Activated naive CD8-positive, alpha-beta T cell (primary cell): Measurements from ENCODE around the gene STX11.

Experiments
- H3K27ac Mint-ChIP-seq: one replicate; pipeline ENCODE4 v1.8.0; 2021; ENCODE audit warnings: mixed read lengths
- H3K27me3 Mint-ChIP-seq: one replicate; pipeline ENCODE4 v1.8.0; 2021; ENCODE audit warnings: mixed read lengths
- H3K36me3 Mint-ChIP-seq: one replicate; pipeline ENCODE4 v1.8.0; 2021; ENCODE audit warnings: mixed read lengths
- H3K4me1 Mint-ChIP-seq: one replicate; pipeline ENCODE4 v1.8.0; 2021; ENCODE audit warnings: low read depth, mixed read lengths
- H3K4me3 Mint-ChIP-seq: one replicate; pipeline ENCODE4 v1.8.0; 2021; ENCODE audit warnings: mild to moderate bottlenecking, mixed read lengths
- H3K9me3 Mint-ChIP-seq: one replicate; pipeline ENCODE4 v1.8.0; 2021; ENCODE audit warnings: low read depth, mixed read lengths

STX11 gene

DNA sequence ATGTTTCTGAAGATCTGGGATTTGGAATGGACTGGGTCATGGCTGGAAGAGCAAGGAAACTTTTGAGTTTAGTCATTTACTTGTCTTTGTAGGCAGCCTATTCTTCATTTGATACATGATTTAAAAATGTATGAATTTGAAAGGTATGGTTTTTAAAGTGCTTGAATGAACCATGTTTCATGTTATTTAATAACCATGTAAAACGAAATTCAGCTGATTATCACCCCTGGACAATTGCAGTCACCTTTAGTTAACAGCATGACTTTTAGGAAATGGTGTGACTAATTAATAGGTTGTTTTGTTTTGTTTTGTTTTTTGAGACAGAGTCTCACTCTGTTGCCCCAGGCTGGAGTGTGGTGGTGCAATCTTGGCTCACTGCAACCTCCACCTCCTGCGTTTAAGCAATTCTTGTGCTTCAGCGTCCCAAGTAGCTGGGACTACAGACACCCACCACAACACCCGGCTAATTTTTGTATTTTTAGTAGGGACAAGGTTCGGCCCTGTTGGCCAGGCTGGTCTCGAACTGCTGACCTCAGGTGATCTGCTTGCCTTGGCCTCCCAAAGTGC lies 2.1 kb downstream of the STX11 start:
- Mint-ChIP-seq H3K4me3 (peak overlapping the region; percentile 94), H3K27me3 (no peaks in the 10 kb centered on the region), H3K9me3 (no peaks in the 10 kb centered on the region), H3K27ac (peak overlapping the region; percentile 99), H3K36me3 (peaks cover 17% of the 10 kb centered on the region), H3K4me1 (peaks cover 49% of the 10 kb centered on the region)

GRCh38 chr6:144153260-144153659 lies 2.9 kb downstream of the STX11 start:
- Mint-ChIP-seq H3K27me3 (no peaks in the 10 kb centered on the region), H3K4me1 (peaks cover 49% of the 10 kb centered on the region), H3K9me3 (no peaks in the 10 kb centered on the region), H3K27ac (peak overlapping the region; percentile 4), H3K4me3 (no peak overlapping the region), H3K36me3 (peaks cover 21% of the 10 kb centered on the region)

DNA sequence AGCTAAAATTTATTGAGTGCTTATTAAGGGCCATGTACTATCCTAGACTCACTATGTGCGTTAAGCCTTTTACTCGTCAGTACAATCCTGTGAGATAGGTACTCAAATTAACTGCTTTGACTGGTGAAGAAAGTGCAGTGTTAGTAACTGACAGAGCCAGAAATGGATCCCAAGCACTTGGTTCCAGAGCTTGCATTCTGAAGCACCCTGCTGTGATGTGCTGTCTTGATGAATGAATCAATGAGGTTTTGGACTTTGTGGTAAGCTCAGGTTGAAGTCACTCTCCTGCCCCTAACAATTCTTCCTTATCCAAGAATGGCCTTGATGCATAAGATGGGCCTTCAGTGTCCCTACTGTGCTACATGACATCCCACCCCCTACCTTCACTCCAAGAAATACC lies 3.7 kb downstream of the STX11 start:
- peak overlapping the region; percentile 54 for H3K27ac Mint-ChIP-seq
- H3K27me3 Mint-ChIP-seq, result no peaks in the 10 kb centered on the region
- peaks cover 24% of the 10 kb centered on the region for H3K36me3 Mint-ChIP-seq
- peaks cover 49% of the 10 kb centered on the region for H3K4me1 Mint-ChIP-seq
- no peak overlapping the region for H3K4me3 Mint-ChIP-seq
- H3K9me3 Mint-ChIP-seq, result no peaks in the 10 kb centered on the region

DNA sequence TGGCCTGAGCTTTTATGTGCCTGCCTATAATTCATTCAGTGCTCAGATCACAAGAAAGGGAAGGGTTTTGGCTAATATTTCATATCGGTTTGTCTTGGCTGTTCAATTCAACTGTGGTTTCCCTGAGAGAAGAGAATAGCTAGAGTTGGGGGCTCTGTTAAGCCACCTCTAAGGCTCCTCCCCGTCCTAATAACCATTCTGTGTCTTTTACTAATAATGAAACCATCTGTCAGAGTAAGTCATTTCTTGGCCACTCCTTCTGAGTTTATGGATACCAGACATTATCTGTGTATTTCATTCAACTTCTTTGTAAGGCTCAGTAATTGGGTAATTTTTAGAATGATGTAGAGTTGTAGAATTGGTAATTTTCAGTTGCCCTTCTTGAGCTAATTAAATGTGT lies 5.2 kb downstream of the STX11 start:
- H3K9me3 Mint-ChIP-seq, result no peaks in the 10 kb centered on the region
- H3K36me3 Mint-ChIP-seq, result peaks cover 27% of the 10 kb centered on the region
- H3K4me1 Mint-ChIP-seq, result peaks cover 46% of the 10 kb centered on the region
- H3K4me3 Mint-ChIP-seq, result no peak overlapping the region
- no peak overlapping the region for H3K27ac Mint-ChIP-seq
- no peaks in the 10 kb centered on the region for H3K27me3 Mint-ChIP-seq

- Mint-ChIP-seq H3K4me3 (no peak overlapping the region), H3K36me3 (peaks cover 26% of the 10 kb centered on the region), H3K9me3 (no peaks in the 10 kb centered on the region), H3K27ac (peak overlapping the region; percentile 36), H3K27me3 (no peaks in the 10 kb centered on the region), H3K4me1 (peaks cover 41% of the 10 kb centered on the region)
These were observed 6.0 kb downstream of the STX11 start for GRCh38 chr6:144156338-144156737.

GRCh38 chr6:144156991-144157390 lies 6.7 kb downstream of the STX11 start:
- no peaks in the 10 kb centered on the region for H3K9me3 Mint-ChIP-seq
- no peaks in the 10 kb centered on the region for H3K27me3 Mint-ChIP-seq
- peaks cover 23% of the 10 kb centered on the region for H3K36me3 Mint-ChIP-seq
- no peak overlapping the region for H3K4me3 Mint-ChIP-seq
- H3K4me1 Mint-ChIP-seq, result peaks cover 35% of the 10 kb centered on the region
- peak overlapping the region; percentile 22 for H3K27ac Mint-ChIP-seq

DNA sequence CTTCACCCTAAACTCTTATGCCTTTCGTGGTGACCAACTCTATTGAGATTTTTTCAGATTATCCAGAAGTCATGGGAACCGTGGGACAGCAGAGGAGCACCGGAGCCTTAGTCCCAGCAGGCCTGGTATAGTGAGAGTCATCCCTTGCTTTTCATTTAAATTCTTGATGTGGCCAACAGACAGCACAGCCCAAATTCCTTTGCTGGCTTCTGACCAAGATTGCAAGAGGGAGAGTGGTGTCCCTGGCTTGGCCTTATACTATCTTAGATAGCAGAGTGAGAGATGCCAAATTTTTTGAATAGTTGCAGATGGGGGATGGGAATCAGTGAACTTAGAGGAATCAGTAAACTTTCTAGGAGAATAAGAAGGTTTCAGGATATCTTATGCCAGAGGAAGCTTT lies 7.8 kb downstream of the STX11 start:
- H3K4me3 Mint-ChIP-seq, result no peak overlapping the region
- no peaks in the 10 kb centered on the region for H3K9me3 Mint-ChIP-seq
- peaks cover 24% of the 10 kb centered on the region for H3K4me1 Mint-ChIP-seq
- H3K27ac Mint-ChIP-seq, result no peak overlapping the region
- no peaks in the 10 kb centered on the region for H3K27me3 Mint-ChIP-seq
- H3K36me3 Mint-ChIP-seq, result peaks cover 24% of the 10 kb centered on the region

DNA sequence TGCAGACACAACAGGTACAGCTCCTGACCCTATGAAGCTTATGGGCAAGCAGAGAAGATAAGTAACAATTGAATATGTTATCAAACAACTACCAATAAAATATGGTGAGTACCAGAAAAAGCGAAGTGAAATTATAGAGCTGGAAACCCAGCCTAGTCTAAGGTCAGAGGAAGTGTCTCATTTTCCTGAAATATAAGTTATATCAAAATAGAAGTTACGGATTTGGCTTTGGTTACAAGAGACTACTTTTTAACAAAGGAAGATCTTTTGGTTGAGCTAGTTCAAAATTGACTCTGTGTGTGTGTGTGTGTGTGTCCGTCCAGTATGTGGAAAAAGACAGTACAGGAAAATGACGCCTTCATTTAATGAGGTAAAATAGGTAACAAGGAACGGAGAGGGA lies 8.9 kb downstream of the STX11 start:
- H3K27me3 Mint-ChIP-seq, result no peaks in the 10 kb centered on the region
- H3K36me3 Mint-ChIP-seq, result peaks cover 22% of the 10 kb centered on the region
- peaks cover 18% of the 10 kb centered on the region for H3K4me1 Mint-ChIP-seq
- H3K4me3 Mint-ChIP-seq, result no peak overlapping the region
- no peak overlapping the region for H3K27ac Mint-ChIP-seq
- no peaks in the 10 kb centered on the region for H3K9me3 Mint-ChIP-seq

GRCh38 chr6:144159742-144160141 lies 9.4 kb downstream of the STX11 start:
- Mint-ChIP-seq H3K4me3 (no peak overlapping the region), H3K27me3 (no peaks in the 10 kb centered on the region), H3K4me1 (peaks cover 14% of the 10 kb centered on the region), H3K27ac (no peak overlapping the region), H3K36me3 (peaks cover 21% of the 10 kb centered on the region), H3K9me3 (no peaks in the 10 kb centered on the region)

GRCh38 chr6:144160431-144161005 lies 10.2 kb downstream of the STX11 start:
- Mint-ChIP-seq H3K27ac (no peak overlapping the region), H3K36me3 (peaks cover 21% of the 10 kb centered on the region), H3K9me3 (no peaks in the 10 kb centered on the region), H3K4me3 (no peak overlapping the region), H3K27me3 (no peaks in the 10 kb centered on the region), H3K4me1 (peaks cover 11% of the 10 kb centered on the region)

- Mint-ChIP-seq H3K9me3 (no peaks in the 10 kb centered on the region), H3K4me3 (no peak overlapping the region), H3K27ac (no peak overlapping the region), H3K27me3 (no peaks in the 10 kb centered on the region), H3K36me3 (peaks cover 17% of the 10 kb centered on the region), H3K4me1 (peaks cover under 1% of the 10 kb centered on the region)
These were observed 11.7 kb downstream of the STX11 start for GRCh38 chr6:144161975-144162374.

GRCh38 chr6:144162977-144163376 lies 12.7 kb downstream of the STX11 start:
- Mint-ChIP-seq H3K4me3 (no peak overlapping the region), H3K4me1 (no peaks in the 10 kb centered on the region), H3K9me3 (no peaks in the 10 kb centered on the region), H3K36me3 (peaks cover 16% of the 10 kb centered on the region), H3K27ac (no peak overlapping the region), H3K27me3 (no peaks in the 10 kb centered on the region)

- Mint-ChIP-seq H3K27me3 (no peaks in the 10 kb centered on the region), H3K27ac (no peak overlapping the region), H3K4me3 (no peak overlapping the region), H3K4me1 (no peaks in the 10 kb centered on the region), H3K9me3 (no peaks in the 10 kb centered on the region), H3K36me3 (peaks cover 22% of the 10 kb centered on the region)
These were observed 15.5 kb downstream of the STX11 start for GRCh38 chr6:144165784-144166183.

GRCh38 chr6:144170044-144170443 lies 19.7 kb downstream of the STX11 start:
- Mint-ChIP-seq H3K36me3 (peaks cover 24% of the 10 kb centered on the region), H3K4me3 (no peak overlapping the region), H3K27ac (no peak overlapping the region), H3K4me1 (no peaks in the 10 kb centered on the region), H3K27me3 (no peaks in the 10 kb centered on the region), H3K9me3 (no peaks in the 10 kb centered on the region)

- Mint-ChIP-seq H3K9me3 (no peaks in the 10 kb centered on the region), H3K27ac (no peak overlapping the region), H3K4me1 (no peaks in the 10 kb centered on the region), H3K27me3 (no peaks in the 10 kb centered on the region), H3K4me3 (no peak overlapping the region), H3K36me3 (peaks cover 26% of the 10 kb centered on the region)
These were observed 21.1 kb downstream of the STX11 start for GRCh38 chr6:144171406-144171805.

DNA sequence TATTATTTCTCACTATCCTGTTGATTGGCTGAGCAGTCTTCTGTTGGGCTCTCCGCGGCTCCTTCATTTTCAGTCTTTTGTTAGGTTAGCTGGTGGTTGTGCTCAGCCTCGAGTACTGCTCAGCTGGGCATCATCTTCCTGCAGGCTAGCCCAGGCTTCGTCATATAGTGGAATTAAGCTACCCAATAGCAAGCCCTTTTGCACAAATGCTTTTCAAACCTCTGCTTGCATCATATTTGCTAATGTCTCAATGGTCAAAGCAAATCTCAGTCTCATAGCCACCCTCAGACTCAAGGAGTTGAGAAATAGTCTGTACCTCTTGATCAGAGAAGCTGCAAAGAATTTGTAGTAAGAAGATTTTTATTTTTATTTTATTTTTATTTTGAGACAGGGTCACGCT lies 23.7 kb downstream of the STX11 start:
- no peak overlapping the region for H3K4me3 Mint-ChIP-seq
- H3K9me3 Mint-ChIP-seq, result no peaks in the 10 kb centered on the region
- H3K27ac Mint-ChIP-seq, result no peak overlapping the region
- H3K36me3 Mint-ChIP-seq, result peaks cover 21% of the 10 kb centered on the region
- no peaks in the 10 kb centered on the region for H3K27me3 Mint-ChIP-seq
- H3K4me1 Mint-ChIP-seq, result peaks cover 7% of the 10 kb centered on the region
